Neural progenitor cell (in vitro differentiated cells): ENCODE data around the gene WWTR1.

ENCODE experiments used
- CTCF ChIP-seq: fragments of 200-600 bp; sonication (generic); IDR thresholded peaks from 2 replicates; pipeline ENCODE4 v1.5.1; 2017; ENCODE audit warnings: antibody characterized with exemption, mild to moderate bottlenecking
- EZH2 ChIP-seq: fragments of 200-600 bp; sonication (generic); IDR thresholded peaks from 2 replicates; pipeline ENCODE4 v1.6.1; 2017; ENCODE audit warnings: antibody characterized with exemption, mild to moderate bottlenecking, moderate library complexity
- EZH2phosphoT487 ChIP-seq: fragments of 200-600 bp; sonication (generic); IDR thresholded peaks from 2 replicates; pipeline ENCODE4 v1.6.1; 2017; ENCODE audit warnings: antibody characterized with exemption

DNA sequence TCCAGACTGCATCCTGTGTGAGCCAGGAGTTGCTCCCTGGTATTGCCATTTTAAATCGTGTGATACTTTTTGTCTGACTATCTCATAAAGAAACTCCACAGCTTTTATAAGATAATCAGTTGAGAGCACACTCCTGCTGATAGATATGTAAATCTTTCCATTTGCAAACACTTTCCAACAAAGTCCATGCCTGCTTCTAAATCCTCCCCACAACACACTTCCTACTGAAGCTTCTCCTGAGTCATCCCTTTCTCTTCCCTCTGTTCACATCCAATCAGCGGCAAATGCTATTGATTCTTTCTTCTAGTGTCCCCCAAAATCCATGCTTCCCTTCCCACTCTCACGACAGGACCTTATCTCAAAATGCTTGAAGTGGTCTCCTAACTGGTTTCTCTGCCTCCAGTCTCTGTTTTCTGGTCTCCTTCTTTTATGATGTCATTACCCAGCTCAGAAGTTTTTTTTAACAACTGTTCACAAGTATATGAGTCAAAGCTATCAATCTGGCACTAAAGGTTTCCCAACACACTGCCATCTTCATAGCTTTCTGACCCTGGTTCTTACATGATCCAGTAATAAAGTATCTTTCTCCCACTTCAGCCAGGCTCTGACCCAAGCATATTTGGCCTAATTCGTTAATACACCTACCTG, 4.5 kb upstream of the WWTR1 start:
- TF ChIP-seq CTCF = no peak
- TF ChIP-seq EZH2 = no peak
- TF ChIP-seq EZH2phosphoT487 = no peak
